H1 (cell line): Measurements from ENCODE around the gene PTPN2. TPM values are rescaled to one million over a fixed set of nuclear protein-coding genes. Genes with fewer than 3 reads are reported as not detected.

Source experiments
- ASH2L ChIP-seq: fragments of 200-600, 300-600 bp; sonication (generic); IDR thresholded peaks from one replicate; pipeline ENCODE4 v1.7.1; 2017; ENCODE audit warnings: low read length
- ATF2 ChIP-seq: IDR thresholded peaks from 2 replicates; pipeline ENCODE4 v1.6.1; 2012; ENCODE audit warnings: low read length, inconsistent platforms
- ATF3 ChIP-seq: IDR thresholded peaks from 2 replicates; pipeline ENCODE4 v1.6.1; 2011; ENCODE audit warnings: low read depth, mild to moderate bottlenecking, low read length; ENCODE audit not compliant: insufficient read depth
- BACH1 ChIP-seq: IDR thresholded peaks from 2 replicates; pipeline ENCODE4 v1.6.1; 2012; ENCODE audit warnings: low read length, improper control_type of control experiment
- BRCA1 ChIP-seq: IDR thresholded peaks from 2 replicates; pipeline ENCODE4 v1.6.1; 2012; ENCODE audit warnings: low read depth, low read length, improper control_type of control experiment
- CBX8 ChIP-seq: fragments of 300-800, 300-1000 bp; sonication (generic); IDR thresholded peaks from 2 replicates; pipeline ENCODE4 v1.7.1; 2016; ENCODE audit warnings: low read depth, low read length, borderline replicate concordance
- CEBPB ChIP-seq: IDR thresholded peaks from 2 replicates; pipeline ENCODE4 v1.6.1; 2012; ENCODE audit warnings: low read depth, low read length
- CHD1 ChIP-seq: IDR thresholded peaks from 2 replicates; pipeline ENCODE4 v1.6.1; 2012; ENCODE audit warnings: low read depth, low read length, improper control_type of control experiment
- CTCF ChIP-seq, 3 experiments: IDR thresholded peaks; 1 replicate in 2 of 3; 2 replicates in 1 of 3; pipeline versions ENCODE4 v1.5.1 to v1.6.1; 2011; ENCODE audit warnings: low read length in 3 of 3, mild to moderate bottlenecking in 3 of 3, inconsistent platforms in 2 of 3, low read depth in 1 of 3, moderate library complexity in 1 of 3; ENCODE audit not compliant: insufficient read depth in 1 of 3; ENCODE audit errors: control extremely low read depth in 1 of 3
- EP300 ChIP-seq, 2 experiments: IDR thresholded peaks; 1 replicate in 1 of 2; 2 replicates in 1 of 2; pipeline ENCODE4 v1.6.1; 2011 to 2012; ENCODE audit warnings: low read depth in 2 of 2, low read length in 2 of 2, mild to moderate bottlenecking in 2 of 2, borderline replicate concordance in 1 of 2, inconsistent platforms in 1 of 2, moderate library complexity in 1 of 2
- GABPA ChIP-seq: IDR thresholded peaks from 2 replicates; pipeline ENCODE4 v1.6.1; 2011; ENCODE audit warnings: mild to moderate bottlenecking, low read length, moderate library complexity, borderline replicate concordance; ENCODE audit not compliant: insufficient read depth
- JUND ChIP-seq: IDR thresholded peaks from 2 replicates; pipeline ENCODE4 v1.6.1; 2011; ENCODE audit warnings: mild to moderate bottlenecking, improper control_type of control experiment, low read length
- KDM4A ChIP-seq: IDR thresholded peaks from one replicate; pipeline ENCODE4 v1.7.1; 2012; ENCODE audit warnings: low read depth, mild to moderate bottlenecking, moderate library complexity, low read length, inconsistent platforms; ENCODE audit not compliant: severe bottlenecking
- NANOG ChIP-seq: IDR thresholded peaks from 2 replicates; pipeline ENCODE4 v1.6.1; 2011; ENCODE audit warnings: low read length, low read depth, mild to moderate bottlenecking, inconsistent platforms; ENCODE audit not compliant: insufficient read depth, poor library complexity, severe bottlenecking
- RNF2 ChIP-seq: fragments of 200-900, 300-1000 bp; sonication (generic); IDR thresholded peaks from 2 replicates; pipeline ENCODE4 v1.7.1; 2016; ENCODE audit warnings: borderline replicate concordance, low read depth, mild to moderate bottlenecking, antibody characterized with exemption, low read length; ENCODE audit not compliant: poor library complexity, severe bottlenecking; ENCODE audit errors: missing control alignments
- SAP30 ChIP-seq: fragments of 300-600 bp; sonication (generic); IDR thresholded peaks from 2 replicates; pipeline ENCODE4 v1.7.1; 2012; ENCODE audit warnings: low read length, moderate library complexity, mild to moderate bottlenecking, inconsistent platforms; ENCODE audit not compliant: insufficient read depth, insufficient replicate concordance
- SUZ12 ChIP-seq: fragments of 200-600 bp; sonication (generic); IDR thresholded peaks from 2 replicates; pipeline ENCODE4 v1.6.1; 2012; ENCODE audit warnings: mild to moderate bottlenecking, inconsistent platforms, low read length, moderate library complexity, mixed read lengths
- TBP ChIP-seq: IDR thresholded peaks from 2 replicates; pipeline ENCODE4 v1.6.1; 2011; ENCODE audit warnings: low read depth, low read length, improper control_type of control experiment
- YY1 ChIP-seq: IDR thresholded peaks from 2 replicates; pipeline ENCODE4 v1.6.1; 2011; ENCODE audit warnings: low read depth, mild to moderate bottlenecking, low read length
- polyA plus RNA-seq, 7 experiments: library from polyadenylated mRNA; depleted of rRNA in 3 of 7; stranded (reverse) in 5 of 7; unstranded in 2 of 7; fragments of >200 nt in 5 of 7; fragments of 200-250 nt in 2 of 7; gene quantifications; 1 replicate in 5 of 7; 2 replicates in 1 of 7; 4 replicates in 1 of 7; pipeline versions ENCODE4 v1.2.1 to v1.2.3, GENCODE V29; 2011 to 2013; ENCODE audit warnings: missing spikeins in 2 of 7, mixed read lengths in 2 of 7
- total RNA-seq: library from RNA; stranded (reverse); fragmentation: NEBNext Ultra II Directional; extraction: Animal tissue kit (Norgen Biotek cat#: 25700); gene quantifications from 2 replicates; pipeline ENCODE4 v1.2.1, GENCODE V29; 2021

Gene PTPN2
- total and polyA plus RNA-seq, 2 of the 8 experiments (the other 6 are each of a cell fraction or from before 2014, with no cell fraction given): 16.4 to 54.0 TPM

- TF ChIP-seq SAP30 (no peak), ASH2L (peak; percentile 93), JUND (no peak), CBX8 (no peak), CEBPB (no peak), SUZ12 (no peak), BRCA1 (no peak), RNF2 (no peak), YY1 (no peak), KDM4A (no peak), EP300 (IDR thresholded peaks at IDR 0.05; ENCODE audit: borderline replicate concordance in 1 of 2, low read depth in 2 of 2, low read length in 2 of 2) (no peak), NANOG (no peak), GABPA (no peak), CHD1 (no peak), TBP (no peak), ATF2 (no peak), ATF3 (no peak), BACH1 (peak; percentile 40; the same call in 1 of the 2 replicates), CTCF (IDR thresholded peaks at IDR 0.05; ENCODE audit: control extremely low read depth in 1 of 3, insufficient read depth in 1 of 3, low read depth in 1 of 3, low read length in 3 of 3) (no peak)
Observed at GRCh38 chr18:12883684-12884405, at the start of gene PTPN2 (continued).
